GM12801 (cell line): Measurements from ENCODE around the gene TNIK.

Experiments used
- TF ChIP-seq, protein P1 (sequence below): IDR thresholded peaks from one replicate; pipeline ENCODE4 v1.5.1; 2011; ENCODE audit warnings: control low read depth; ENCODE audit not compliant: insufficient read length; ENCODE audit errors: extremely low read depth

The TNIK gene

GRCh38 chr3:171334465-171334811 lies 125.8 kb downstream of the TNIK start:
- TF ChIP-seq, protein P1, sequence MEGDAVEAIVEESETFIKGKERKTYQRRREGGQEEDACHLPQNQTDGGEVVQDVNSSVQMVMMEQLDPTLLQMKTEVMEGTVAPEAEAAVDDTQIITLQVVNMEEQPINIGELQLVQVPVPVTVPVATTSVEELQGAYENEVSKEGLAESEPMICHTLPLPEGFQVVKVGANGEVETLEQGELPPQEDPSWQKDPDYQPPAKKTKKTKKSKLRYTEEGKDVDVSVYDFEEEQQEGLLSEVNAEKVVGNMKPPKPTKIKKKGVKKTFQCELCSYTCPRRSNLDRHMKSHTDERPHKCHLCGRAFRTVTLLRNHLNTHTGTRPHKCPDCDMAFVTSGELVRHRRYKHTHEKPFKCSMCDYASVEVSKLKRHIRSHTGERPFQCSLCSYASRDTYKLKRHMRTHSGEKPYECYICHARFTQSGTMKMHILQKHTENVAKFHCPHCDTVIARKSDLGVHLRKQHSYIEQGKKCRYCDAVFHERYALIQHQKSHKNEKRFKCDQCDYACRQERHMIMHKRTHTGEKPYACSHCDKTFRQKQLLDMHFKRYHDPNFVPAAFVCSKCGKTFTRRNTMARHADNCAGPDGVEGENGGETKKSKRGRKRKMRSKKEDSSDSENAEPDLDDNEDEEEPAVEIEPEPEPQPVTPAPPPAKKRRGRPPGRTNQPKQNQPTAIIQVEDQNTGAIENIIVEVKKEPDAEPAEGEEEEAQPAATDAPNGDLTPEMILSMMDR = no peak

DNA sequence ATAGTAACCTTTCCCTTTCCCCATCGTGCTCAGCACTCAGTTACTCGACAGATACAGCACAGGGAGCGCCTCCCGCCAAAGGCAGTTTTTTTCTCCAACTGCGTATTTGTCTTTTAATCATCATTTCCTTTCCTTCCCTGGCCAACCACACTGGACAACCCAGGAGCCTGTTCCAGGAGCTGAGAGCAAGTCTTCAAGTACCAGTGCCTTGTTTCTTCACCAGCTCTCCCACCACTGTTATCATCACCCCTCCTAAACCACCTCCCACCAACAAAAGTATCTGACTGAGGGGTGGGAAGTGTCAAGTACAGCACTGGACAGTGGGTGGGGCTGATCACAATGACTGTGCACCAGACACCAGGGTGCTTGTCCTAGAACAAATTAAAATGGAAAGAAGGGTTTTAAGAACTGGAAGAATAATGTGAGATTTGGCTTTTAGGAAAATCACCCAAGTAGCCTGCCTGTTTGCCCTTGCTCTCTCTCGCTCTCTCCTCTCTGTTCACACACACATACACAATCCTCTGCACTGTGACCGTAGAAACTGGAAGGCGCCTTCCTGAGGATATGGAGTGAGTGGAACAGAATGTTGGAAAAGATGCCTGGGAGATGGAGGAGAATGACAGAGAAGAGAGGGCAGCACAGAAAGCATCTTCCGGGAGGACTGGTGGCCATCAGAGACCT lies 126.3 kb downstream of the TNIK start:
- TF ChIP-seq, protein P1 = no peak

DNA sequence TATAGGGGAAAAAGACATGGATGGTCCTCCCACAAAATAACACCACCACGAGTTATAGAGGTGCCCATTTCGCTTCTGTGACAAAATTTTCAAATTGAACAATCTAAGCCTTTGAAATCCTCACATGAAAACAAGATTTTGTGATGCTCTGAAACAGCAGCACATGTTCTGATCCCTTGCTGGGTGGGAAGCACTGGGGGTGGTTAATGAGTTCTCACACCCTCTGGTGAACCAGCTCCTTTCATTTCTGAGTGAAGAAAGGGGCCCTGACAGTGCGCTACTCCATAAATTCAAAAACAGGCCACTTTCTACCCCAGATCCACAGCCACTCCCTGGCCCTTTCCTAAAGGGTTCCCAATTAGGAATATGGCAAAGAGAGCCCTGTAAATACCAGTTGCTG lies 129.3 kb downstream of the TNIK start:
- TF ChIP-seq, protein P1 = no peak

- TF ChIP-seq, protein P1 = no peak
Measured at GRCh38 chr3:171329746-171330145, 130.5 kb downstream of the TNIK start.

GRCh38 chr3:171328419-171329082 lies 131.7 kb downstream of the TNIK start:
- TF ChIP-seq, protein P1 = no peak

DNA sequence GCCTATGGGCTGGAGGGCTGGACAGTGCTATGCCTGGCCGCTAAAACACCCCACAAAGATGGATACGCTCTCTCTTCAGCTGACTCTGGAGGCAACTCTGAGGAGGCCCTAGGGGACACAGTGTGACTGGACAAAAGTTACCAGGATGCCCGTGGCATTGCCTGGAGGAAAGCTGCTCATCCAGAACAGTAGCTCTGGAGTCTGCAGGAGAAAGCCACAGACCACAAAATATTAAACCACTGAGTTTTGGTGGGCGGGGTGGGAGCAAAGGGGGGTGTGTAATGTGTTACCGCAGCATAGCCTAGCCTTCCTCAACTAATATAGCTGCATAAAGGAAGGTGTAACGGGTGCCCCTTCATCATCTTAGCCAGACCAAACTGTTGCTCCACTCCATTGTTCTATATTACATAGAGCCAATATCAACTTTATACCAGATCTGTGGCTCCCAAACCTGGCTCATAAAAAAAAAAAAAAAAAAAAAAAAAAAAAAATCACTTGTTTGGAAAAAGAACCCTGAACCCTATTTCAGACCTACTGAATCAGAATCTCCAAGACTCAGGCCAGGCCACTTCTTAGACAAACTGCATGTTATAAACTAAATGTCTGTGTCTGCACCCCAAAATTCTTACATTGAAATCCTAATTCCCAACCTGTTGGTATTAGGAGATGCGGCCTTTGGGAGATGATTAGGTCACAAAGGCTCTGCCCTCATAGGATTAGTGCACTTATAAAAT lies 132.6 kb downstream of the TNIK start:
- TF ChIP-seq, protein P1 = no peak

- TF ChIP-seq, protein P1 = no peak
Measured at GRCh38 chr3:171326717-171327440, 133.3 kb downstream of the TNIK start.
